Activated CD8-positive, alpha-beta T cell treated with anti-CD3 and anti-CD28 coated beads, Interleukin-2, amount 10 ng/mL, durations not matched to agents 7 days and 5 days (primary cell): ENCODE measurements around the gene GNAS-AS1. TPM values are rescaled to one million over a fixed set of nuclear protein-coding genes. Genes with fewer than 3 reads are reported as not detected.

ENCODE experiments used
- ATAC-seq: fragments of 150-1000 bp; cut with Tn5 transposase; one replicate; pipeline ENCODE4 v1.10.0; 2021; ENCODE audit warnings: moderate library complexity
- CTCF ChIA-PET: fragments of 350-600 bp; sonication (Branson Sonifier 250); formaldehyde crosslinking; loops from one replicate; lab custom pipeline; 2021; ENCODE audit warnings: antibody characterized with exemption; lab: Charles Lee
- POLR2A ChIA-PET: fragments of 350-600 bp; sonication (Branson Sonifier 250); formaldehyde crosslinking; loops from one replicate; lab custom pipeline; 2021; ENCODE audit warnings: antibody characterized with exemption; lab: Charles Lee
- DNase-seq: peaks from one replicate; pipeline ENCODE4 v3.0.0-alpha.2; 2020
- H3K27ac Mint-ChIP-seq: one replicate; pipeline ENCODE4 v1.8.0; 2021; ENCODE audit warnings: mild to moderate bottlenecking, mixed read lengths
- H3K27me3 Mint-ChIP-seq: one replicate; pipeline ENCODE4 v1.8.0; 2021; ENCODE audit warnings: low read depth, mixed read lengths
- H3K36me3 Mint-ChIP-seq: one replicate; pipeline ENCODE4 v1.8.0; 2021; ENCODE audit warnings: low read depth, mixed read lengths
- H3K4me1 Mint-ChIP-seq: one replicate; pipeline ENCODE4 v1.8.0; 2021; ENCODE audit warnings: low read depth, mixed read lengths
- H3K4me3 Mint-ChIP-seq: one replicate; pipeline ENCODE4 v1.8.0; 2021; ENCODE audit warnings: mild to moderate bottlenecking, mixed read lengths
- H3K9me3 Mint-ChIP-seq: one replicate; pipeline ENCODE4 v1.8.0; 2022; ENCODE audit warnings: mixed read lengths; ENCODE audit not compliant: insufficient read depth
- total RNA-seq, 2 experiments: library from RNA; stranded (reverse); gene quantifications; one replicate each; pipeline ENCODE4 v1.2.3, GENCODE V29; 2021

The GNAS-AS1 gene
- total RNA-seq, 2 experiments from 2014 or later, result 1.3 to 2.0 TPM

DNA sequence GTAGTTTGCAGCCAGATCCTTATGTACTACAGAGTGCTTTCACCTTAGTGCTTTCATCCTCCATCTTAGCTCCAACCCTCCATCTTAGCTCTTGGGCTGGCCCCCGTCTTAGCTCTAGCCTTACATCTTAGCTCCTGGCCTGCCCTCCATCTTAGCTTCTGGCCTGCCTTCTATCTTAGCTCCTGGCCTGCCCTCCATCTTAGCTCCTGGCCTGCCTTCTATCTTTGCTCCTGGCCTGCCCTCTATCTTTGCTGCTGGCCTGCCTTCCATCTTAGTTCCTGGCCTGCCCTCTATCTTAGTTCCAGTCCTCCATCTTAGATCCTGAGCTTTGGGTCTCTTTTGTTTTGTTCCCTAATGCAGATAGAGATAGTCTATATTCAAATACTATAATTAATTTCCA is 23.8 kb upstream of the GNAS-AS1 start:
- H3K4me1 Mint-ChIP-seq, result peaks cover 47% of the 10 kb centered on the region
- no peaks in the 10 kb centered on the region for H3K9me3 Mint-ChIP-seq
- no peak for DNase-seq
- H3K27ac Mint-ChIP-seq, result no peak overlapping the region
- ChIA-PET CTCF (interaction anchor here (0.7 to 1.4 kb wide), 2 partner anchors 10 to 453 kb away, joined by 3 to 7 read pairs; no protein-coding TSS in a partner anchor), POLR2A (interaction anchor here (1.1 to 1.3 kb wide), 2 partner anchors 12 to 15 kb away, joined by 4 read pairs; no protein-coding TSS in a partner anchor)
- no peak overlapping the region for H3K4me3 Mint-ChIP-seq
- peaks cover 2% of the 10 kb centered on the region for H3K27me3 Mint-ChIP-seq
- no peaks in the 10 kb centered on the region for H3K36me3 Mint-ChIP-seq
- no peak for ATAC-seq

DNA sequence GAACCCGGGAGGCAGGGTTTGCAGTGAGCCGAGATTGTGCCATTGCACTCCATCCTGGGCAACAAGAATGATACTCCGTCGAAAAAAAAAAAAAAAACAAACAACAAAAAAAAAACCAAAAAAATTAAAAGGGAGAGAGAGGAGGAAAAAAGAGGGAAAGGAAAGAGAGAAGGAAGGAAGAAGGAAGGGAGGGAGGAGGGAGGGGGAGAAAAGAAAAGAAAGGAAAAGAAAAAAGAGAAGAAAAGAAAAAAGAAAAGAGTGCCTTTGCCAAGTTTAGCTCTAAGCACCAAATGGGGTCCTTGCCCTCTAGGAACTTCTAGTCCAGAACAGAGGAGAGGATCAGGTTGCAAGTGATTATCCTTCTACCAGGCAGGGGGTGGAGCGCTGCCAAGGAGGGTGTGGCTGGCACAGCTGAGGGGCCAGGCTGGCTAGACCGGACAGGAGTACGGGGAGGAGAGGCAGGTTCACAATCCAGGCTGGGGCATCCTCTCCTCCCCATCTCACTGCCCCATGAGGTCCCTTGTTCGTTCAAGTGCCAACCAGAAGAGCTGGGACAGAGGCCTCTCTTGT is 20.9 kb upstream of the GNAS-AS1 start:
- H3K4me3 Mint-ChIP-seq, result no peak overlapping the region
- POLR2A ChIA-PET, result interaction anchor here (1.7 kb wide), 1 partner anchor 17 kb away, joined by 5 read pairs; no protein-coding TSS in a partner anchor
- CTCF ChIA-PET, result interaction anchor here (2.5 kb wide), 1 partner anchor 12 kb away, joined by 11 read pairs; no protein-coding TSS in a partner anchor
- H3K9me3 Mint-ChIP-seq, result no peaks in the 10 kb centered on the region
- no peaks in the 10 kb centered on the region for H3K36me3 Mint-ChIP-seq
- DNase-seq, result no peak
- H3K27me3 Mint-ChIP-seq, result peaks cover 13% of the 10 kb centered on the region
- peaks cover 20% of the 10 kb centered on the region for H3K4me1 Mint-ChIP-seq
- H3K27ac Mint-ChIP-seq, result no peak overlapping the region
- no peak for ATAC-seq

- Mint-ChIP-seq H3K4me1 (peaks cover 20% of the 10 kb centered on the region), H3K4me3 (no peak overlapping the region), H3K27me3 (peaks cover 13% of the 10 kb centered on the region), H3K36me3 (no peaks in the 10 kb centered on the region), H3K9me3 (no peaks in the 10 kb centered on the region), H3K27ac (no peak overlapping the region)
- ATAC-seq, result peak; percentile 86
- CTCF ChIA-PET, result interaction anchor here (0.6 to 2.5 kb wide), 25 partner anchors 9 to 585 kb away, joined by 3 to 11 read pairs (median 4); partner anchors contain the start of gene ATP5F1E
- peak; percentile 63 for DNase-seq
- POLR2A ChIA-PET, result interaction anchor here (1.7 kb wide), 1 partner anchor 18 kb away, joined by 5 read pairs; no protein-coding TSS in a partner anchor
Measured at GRCh38 chr20:58870293-58871014, 19.8 kb upstream of the GNAS-AS1 start.

- no peaks in the 10 kb centered on the region for H3K9me3 Mint-ChIP-seq
- ChIA-PET POLR2A (no interaction called here), CTCF (interaction anchor here (0.6 to 2.5 kb wide), 25 partner anchors 10 to 586 kb away, joined by 3 to 11 read pairs (median 4); partner anchors contain the start of gene ATP5F1E)
- ATAC-seq (no peak), DNase-seq (no peak)
- H3K36me3 Mint-ChIP-seq, result no peaks in the 10 kb centered on the region
- H3K4me1 Mint-ChIP-seq, result peaks cover 20% of the 10 kb centered on the region
- no peak overlapping the region for H3K4me3 Mint-ChIP-seq
- H3K27ac Mint-ChIP-seq, result no peak overlapping the region
- peaks cover 15% of the 10 kb centered on the region for H3K27me3 Mint-ChIP-seq
Measured at GRCh38 chr20:58869662-58870227, 19.0 kb upstream of the GNAS-AS1 start.

- Mint-ChIP-seq H3K4me3 (no peak overlapping the region), H3K4me1 (peaks cover 20% of the 10 kb centered on the region), H3K36me3 (no peaks in the 10 kb centered on the region), H3K27ac (no peak overlapping the region), H3K9me3 (no peaks in the 10 kb centered on the region), H3K27me3 (peaks cover 16% of the 10 kb centered on the region)
- POLR2A ChIA-PET, result no interaction called here
- DNase-seq (no peak), ATAC-seq (no peak)
- CTCF ChIA-PET, result interaction anchor here (0.6 to 1.5 kb wide), 3 partner anchors 222 to 579 kb away, joined by 3 to 4 read pairs (median 3); no protein-coding TSS in a partner anchor
Measured at GRCh38 chr20:58868795-58869194, 18.1 kb upstream of the GNAS-AS1 start.

- no peaks in the 10 kb centered on the region for H3K9me3 Mint-ChIP-seq
- DNase-seq (no peak), ATAC-seq (no peak)
- CTCF ChIA-PET, result interaction anchor here (0.8 to 2.4 kb wide), 13 partner anchors 9 to 628 kb away, joined by 3 to 8 read pairs (median 5); partner anchors contain the start of gene STX16
- no peaks in the 10 kb centered on the region for H3K36me3 Mint-ChIP-seq
- POLR2A ChIA-PET, result no interaction called here
- peaks cover 22% of the 10 kb centered on the region for H3K27me3 Mint-ChIP-seq
- peaks cover 12% of the 10 kb centered on the region for H3K4me1 Mint-ChIP-seq
- no peak overlapping the region for H3K27ac Mint-ChIP-seq
- H3K4me3 Mint-ChIP-seq, result no peak overlapping the region
Measured at GRCh38 chr20:58867211-58867610, 16.5 kb upstream of the GNAS-AS1 start.

DNA sequence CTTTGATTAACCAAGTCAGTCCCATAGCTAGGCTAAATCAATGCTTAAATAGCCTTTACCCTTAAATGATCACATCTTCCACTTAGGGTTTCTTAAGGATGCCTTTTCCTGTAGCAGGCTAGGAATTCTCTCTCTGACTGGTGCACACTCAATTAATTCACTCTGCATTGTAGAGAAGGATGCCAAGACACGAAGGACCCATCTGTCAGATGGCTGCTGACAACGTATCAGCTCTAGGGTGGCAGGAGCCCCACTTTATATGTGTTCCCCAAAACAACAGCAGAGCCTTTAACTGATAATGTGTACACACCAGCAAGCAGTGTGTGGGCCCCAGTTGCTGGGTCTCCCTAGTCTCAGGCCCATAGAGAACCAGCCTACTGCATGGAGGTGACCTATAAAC is 15.1 kb upstream of the GNAS-AS1 start:
- POLR2A ChIA-PET, result no interaction called here
- H3K9me3 Mint-ChIP-seq, result no peaks in the 10 kb centered on the region
- CTCF ChIA-PET, result interaction anchor here (0.6 to 2.4 kb wide), 5 partner anchors 10 to 590 kb away, joined by 3 to 5 read pairs (median 4); no protein-coding TSS in a partner anchor
- ATAC-seq, result no peak
- H3K27me3 Mint-ChIP-seq, result peaks cover 26% of the 10 kb centered on the region
- no peaks in the 10 kb centered on the region for H3K36me3 Mint-ChIP-seq
- H3K4me1 Mint-ChIP-seq, result peaks cover 9% of the 10 kb centered on the region
- no peak for DNase-seq
- H3K27ac Mint-ChIP-seq, result no peak overlapping the region
- no peak overlapping the region for H3K4me3 Mint-ChIP-seq

GRCh38 chr20:58864346-58864745 is 13.6 kb upstream of the GNAS-AS1 start:
- DNase-seq, result no peak
- Mint-ChIP-seq H3K4me1 (no peaks in the 10 kb centered on the region), H3K9me3 (no peaks in the 10 kb centered on the region), H3K27me3 (peaks cover 35% of the 10 kb centered on the region), H3K36me3 (no peaks in the 10 kb centered on the region), H3K27ac (no peak overlapping the region), H3K4me3 (no peak overlapping the region)
- CTCF ChIA-PET, result interaction anchor here (0.5 to 2.1 kb wide), 8 partner anchors 11 to 540 kb away, joined by 3 to 8 read pairs (median 4); no protein-coding TSS in a partner anchor
- POLR2A ChIA-PET, result interaction anchor here (0.7 kb wide), 1 partner anchor 310 kb away, joined by 3 read pairs; no protein-coding TSS in a partner anchor
- no peak for ATAC-seq

DNA sequence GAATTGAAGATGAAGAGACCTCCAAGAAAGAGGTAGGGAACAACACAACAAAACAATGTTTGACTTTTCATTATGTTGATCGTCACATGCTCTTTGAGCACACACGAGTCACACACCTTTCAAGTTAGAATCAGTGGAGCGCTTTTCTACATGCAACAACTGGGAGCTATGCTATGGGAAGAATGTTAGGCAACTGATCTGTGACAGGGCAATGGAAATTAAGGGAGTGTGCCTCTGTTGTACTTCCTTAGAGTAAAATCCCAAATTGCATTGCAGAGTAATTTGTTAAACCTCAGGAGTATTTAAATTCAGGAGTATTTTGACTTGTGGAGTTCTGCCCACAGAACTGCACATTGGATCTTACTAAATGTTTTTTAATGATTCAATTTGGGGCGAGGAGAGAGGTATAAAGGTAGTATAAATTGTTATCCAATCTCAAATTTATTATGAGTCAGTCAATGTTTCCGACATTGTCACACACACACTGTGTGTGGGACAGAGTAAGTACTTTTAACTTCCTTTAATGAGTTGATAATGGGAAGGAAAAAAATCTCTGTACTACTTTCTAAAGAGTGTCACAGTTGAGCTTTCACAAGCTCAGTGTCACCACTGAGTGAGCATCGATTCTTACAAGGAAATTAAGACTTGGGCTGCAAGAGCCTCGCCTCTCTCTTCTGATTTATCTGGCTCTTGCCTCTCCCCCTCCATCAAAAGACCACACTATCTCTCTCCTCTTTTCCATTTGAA is 12.5 kb upstream of the GNAS-AS1 start:
- Mint-ChIP-seq H3K27ac (no peak overlapping the region), H3K4me3 (no peak overlapping the region), H3K36me3 (no peaks in the 10 kb centered on the region), H3K9me3 (no peaks in the 10 kb centered on the region), H3K4me1 (no peaks in the 10 kb centered on the region), H3K27me3 (peaks cover 37% of the 10 kb centered on the region)
- ATAC-seq, result no peak
- no peak for DNase-seq
- POLR2A ChIA-PET, result no interaction called here
- CTCF ChIA-PET, result interaction anchor here (1.0 to 2.1 kb wide), 3 partner anchors 10 to 541 kb away, joined by 4 to 8 read pairs (median 6); no protein-coding TSS in a partner anchor

DNA sequence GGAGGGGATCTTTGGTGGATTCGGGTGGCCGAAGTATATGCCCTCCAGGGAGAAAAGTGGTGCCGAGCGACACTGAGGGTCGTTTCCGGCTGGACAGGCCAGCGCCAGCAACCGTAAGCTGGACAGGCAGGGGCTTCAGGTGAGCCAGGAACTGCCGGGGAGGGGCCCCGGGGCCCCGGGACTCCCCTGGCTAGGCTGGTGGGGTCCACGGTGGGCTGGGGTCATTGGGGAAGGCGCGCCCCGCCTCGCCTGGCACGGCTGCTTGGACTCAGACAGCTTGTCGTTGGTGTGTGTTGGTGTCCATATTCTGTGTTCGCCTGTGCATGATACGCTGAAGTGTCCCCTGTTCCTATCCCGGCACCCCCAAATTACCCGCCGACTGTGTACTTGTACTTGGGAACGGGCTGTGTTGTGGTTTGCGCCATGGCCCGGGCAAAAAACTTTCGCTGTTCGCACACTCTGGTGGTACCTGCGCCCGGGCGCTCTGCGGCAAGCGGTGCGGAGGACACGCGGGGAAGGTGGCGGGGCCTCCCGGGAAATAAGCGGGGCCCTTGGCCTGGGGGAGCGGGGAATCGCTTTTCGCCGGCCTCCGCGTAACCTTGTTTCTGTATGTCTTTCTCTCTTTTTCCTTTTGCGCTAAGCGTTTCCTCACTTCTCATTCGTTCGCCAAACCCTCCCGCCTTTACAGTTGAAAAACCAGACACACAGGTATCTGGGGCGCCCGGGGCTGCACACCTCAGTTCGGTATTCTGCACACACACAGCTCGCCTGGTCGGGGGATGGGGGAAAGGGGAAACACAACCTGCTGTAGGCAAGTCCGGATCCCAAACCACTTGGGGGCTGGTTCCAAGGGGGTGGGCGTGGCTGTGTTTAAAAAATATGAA is 5.0 kb upstream of the GNAS-AS1 start:
- H3K4me1 Mint-ChIP-seq, result peaks cover 27% of the 10 kb centered on the region
- H3K27ac Mint-ChIP-seq, result no peak overlapping the region
- no peak for ATAC-seq
- CTCF ChIA-PET, result no interaction called here
- no peaks in the 10 kb centered on the region for H3K36me3 Mint-ChIP-seq
- peak overlapping the region; percentile 25 for H3K4me3 Mint-ChIP-seq
- peaks cover 57% of the 10 kb centered on the region for H3K27me3 Mint-ChIP-seq
- POLR2A ChIA-PET, result interaction anchor here (1.5 kb wide), 1 partner anchor 204 kb away, joined by 5 read pairs; the partner anchor contains the start of gene STX16
- no peak for DNase-seq
- no peaks in the 10 kb centered on the region for H3K9me3 Mint-ChIP-seq
